Esophagus squamous epithelium (tissue), 4 donors: ENCODE results near the gene GOLPH3L.
A peak's percentile ranks its signal among the peaks of the same experiment; 100 is the strongest.

Experiments used
- POLR2A ChIP-seq, 4 donors: fragments of 450-650 bp; IDR thresholded peaks; one replicate each; pipeline ENCODE4 v1.6.1; 2017; ENCODE audit warnings: antibody characterized with exemption in 4 of 4, mild to moderate bottlenecking in 4 of 4, moderate library complexity in 3 of 4
- TF ChIP-seq, protein P1 (sequence below), 6 experiments: fragments of 450-650 bp in 4 of 6; fragments of 200-600 bp in 2 of 6; sonication (generic) in 2 of 6; IDR thresholded peaks; one replicate each; pipeline ENCODE4 v1.5.1; 2016 to 2019; ENCODE audit warnings: antibody characterized with exemption in 6 of 6, mild to moderate bottlenecking in 4 of 6, moderate library complexity in 4 of 6

DNA sequence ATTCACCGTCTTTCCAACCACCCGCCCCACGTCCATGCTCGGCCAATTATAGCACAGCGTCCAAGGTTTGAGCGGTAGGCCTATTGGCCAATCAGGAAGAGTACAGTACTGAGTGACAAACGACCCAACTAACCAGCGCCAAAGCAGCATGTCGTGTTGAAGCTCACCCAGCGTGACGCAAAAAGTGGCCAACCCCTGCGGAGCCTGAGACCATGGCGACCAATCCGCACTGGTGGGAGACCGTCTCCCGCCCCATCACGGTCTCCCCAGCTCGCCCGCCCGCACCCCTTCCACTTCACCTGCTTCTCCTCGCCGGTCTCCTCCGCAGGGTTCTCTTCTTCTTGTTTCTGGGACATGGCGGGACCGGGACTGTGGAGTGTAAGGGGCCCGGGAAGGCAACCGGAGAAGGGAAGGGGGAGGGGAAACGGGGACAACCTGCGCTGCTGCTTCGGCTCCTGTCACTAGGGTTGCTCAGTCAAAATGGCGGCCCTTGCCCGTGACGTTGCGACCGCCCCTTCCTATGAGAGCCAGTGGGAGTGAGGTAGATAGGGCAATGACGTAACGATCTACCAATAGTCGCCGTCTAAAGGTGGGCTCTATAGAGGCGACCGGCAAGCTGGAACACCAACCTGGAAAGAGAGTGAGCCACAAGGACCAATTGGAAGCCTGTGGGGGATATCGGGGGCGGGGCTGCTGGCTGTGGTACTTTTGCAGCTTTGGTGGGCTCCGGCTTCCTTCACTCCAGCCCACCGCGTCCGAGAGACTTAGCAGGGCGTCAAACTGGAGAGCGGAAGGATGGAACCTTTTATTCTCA, 67.6 kb downstream of the GOLPH3L start, which contains the start of gene ENSA:
- TF ChIP-seq, protein P1, sequence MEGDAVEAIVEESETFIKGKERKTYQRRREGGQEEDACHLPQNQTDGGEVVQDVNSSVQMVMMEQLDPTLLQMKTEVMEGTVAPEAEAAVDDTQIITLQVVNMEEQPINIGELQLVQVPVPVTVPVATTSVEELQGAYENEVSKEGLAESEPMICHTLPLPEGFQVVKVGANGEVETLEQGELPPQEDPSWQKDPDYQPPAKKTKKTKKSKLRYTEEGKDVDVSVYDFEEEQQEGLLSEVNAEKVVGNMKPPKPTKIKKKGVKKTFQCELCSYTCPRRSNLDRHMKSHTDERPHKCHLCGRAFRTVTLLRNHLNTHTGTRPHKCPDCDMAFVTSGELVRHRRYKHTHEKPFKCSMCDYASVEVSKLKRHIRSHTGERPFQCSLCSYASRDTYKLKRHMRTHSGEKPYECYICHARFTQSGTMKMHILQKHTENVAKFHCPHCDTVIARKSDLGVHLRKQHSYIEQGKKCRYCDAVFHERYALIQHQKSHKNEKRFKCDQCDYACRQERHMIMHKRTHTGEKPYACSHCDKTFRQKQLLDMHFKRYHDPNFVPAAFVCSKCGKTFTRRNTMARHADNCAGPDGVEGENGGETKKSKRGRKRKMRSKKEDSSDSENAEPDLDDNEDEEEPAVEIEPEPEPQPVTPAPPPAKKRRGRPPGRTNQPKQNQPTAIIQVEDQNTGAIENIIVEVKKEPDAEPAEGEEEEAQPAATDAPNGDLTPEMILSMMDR (IDR thresholded peaks at IDR 0.05) = peak in 1 of 6 experiments; percentile 8
- peak in 3 of 4 donors; percentile 87 to 97 (median 88) for TF ChIP-seq POLR2A (IDR thresholded peaks at IDR 0.05)
